GM21367 (cell line): ENCODE data around the gene TMEM222.
"Not testable (repeated sequence)": the region's sequence is repeated elsewhere in the genome, so short reads cannot be mapped to it uniquely, and the experiment has no call there.

ENCODE experiments used
- ATAC-seq: cut with Tn5 transposase; IDR thresholded peaks from one replicate; pipeline ENCODE4 v1.9.1; 2021; ENCODE audit not compliant: unreplicated experiment

TMEM222 gene, protein sequence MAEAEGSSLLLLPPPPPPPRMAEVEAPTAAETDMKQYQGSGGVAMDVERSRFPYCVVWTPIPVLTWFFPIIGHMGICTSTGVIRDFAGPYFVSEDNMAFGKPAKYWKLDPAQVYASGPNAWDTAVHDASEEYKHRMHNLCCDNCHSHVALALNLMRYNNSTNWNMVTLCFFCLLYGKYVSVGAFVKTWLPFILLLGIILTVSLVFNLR

DNA sequence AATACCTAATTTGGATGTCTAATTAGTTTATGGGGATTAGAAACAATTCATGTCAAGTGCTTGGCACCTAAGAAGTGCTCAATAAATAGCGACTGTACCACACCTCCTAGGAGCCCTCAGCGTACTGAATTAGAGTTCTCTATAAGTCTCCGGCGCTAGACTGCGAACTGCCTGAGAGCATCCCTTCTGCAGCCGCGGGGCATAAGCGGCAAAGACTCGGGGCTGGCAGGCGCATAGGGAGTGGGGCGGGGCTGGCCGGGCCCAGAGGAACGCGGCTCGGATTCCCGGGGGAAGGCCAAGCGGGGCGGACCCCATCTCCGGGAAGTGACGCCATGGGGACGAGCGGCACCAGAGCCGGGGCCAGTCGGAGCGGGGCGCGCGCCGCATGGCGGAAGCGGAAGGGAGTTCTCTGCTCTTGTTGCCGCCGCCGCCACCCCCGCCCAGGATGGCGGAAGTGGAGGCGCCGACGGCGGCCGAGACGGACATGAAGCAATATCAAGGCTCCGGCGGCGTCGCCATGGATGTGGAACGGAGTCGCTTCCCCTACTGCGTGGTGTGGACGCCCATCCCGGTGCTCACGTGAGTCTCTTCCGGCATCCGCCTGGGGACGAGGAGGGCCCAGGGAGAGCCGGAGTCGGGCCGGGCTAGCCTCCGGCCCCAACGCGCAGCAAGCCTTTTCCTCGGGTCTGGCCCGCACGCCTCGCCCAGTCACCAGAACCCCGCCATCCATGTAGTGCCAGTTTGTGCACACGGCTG lies at the start of gene TMEM222:
Gene TMEM222, plus strand, starts transcription at position 351 of the 756 bp plus-strand sequence. Its CDS starts 35 bp downstream, at position 386.
- peak; percentile 81 for ATAC-seq

DNA sequence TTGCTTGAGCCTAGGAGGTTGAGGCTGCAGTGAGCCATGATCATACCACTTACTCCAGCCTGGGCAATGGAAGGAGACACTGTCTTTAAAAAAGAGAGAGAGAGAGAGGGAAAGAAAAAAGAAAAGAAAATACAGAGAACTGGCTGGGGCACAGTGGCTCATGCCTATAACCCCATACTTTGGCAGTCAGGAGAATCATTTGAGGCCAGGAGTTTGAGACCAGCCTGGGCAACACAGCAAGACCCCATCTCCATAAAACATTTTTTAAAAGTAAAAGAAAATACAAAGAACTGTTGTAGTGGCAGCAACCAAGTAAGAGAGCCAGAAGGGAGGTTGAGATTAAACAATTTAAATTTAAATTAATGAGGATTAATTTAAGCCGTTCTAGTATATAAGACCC lies 47.8 kb upstream of the TMEM222 start:
- no peak for ATAC-seq

DNA sequence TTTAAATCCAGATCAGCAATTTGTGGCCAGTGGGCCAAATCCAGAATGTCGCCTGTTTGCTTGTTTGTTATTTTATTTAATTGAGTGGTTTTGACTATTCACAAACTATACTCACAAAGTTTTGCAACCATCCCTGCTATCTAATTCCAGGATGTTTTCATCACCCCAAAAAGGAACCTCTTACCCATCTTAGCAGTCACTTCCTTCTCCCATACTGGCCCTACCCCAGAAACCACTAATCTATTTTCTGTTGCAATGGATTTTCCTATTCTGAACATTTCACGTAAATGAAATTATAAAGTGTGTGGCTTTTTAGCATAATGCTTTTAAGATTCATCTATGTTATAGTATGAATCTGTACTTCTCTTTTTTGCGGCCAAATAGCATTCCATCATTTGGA lies 46.3 kb upstream of the TMEM222 start:
- ATAC-seq: no peak

DNA sequence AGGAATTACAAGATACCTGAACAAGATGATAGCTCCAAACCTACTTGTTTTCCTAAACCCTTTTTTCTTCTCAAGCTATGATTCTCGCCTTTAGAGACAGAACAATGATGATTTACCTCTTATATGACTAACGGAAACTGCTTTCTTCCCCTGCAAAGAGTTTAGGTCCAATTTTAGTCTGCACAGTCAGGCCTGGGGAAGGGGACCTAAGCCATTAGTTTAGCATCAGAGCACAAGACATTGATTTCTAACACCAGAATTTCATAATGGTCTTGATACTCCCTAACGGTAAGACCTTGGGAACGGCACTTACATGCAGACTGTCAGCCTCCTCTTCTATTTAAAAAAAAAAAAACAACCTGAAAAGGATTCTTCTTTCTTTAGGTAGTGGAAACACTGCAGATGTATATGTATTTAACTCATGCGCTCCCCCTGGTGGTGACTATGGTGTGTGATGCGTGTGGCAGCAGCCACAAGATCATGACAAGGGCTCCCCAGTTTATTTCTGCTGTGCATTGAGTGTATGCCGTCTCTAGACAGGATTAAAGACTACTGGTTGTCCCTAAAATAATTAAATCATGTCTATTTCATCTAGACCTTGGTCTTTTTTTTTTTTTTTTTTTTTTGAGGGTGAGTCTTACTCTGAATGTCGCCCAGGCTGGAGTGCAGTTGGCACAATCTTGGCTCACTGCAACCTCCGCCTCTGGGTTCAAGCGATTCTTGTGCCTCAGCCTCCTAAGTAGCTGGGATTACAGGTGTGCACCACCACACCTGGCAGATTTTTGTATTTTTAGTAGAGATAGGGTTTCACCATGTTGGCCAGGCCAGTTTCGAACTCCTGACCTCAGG lies 37.3 kb upstream of the TMEM222 start:
- no peak for ATAC-seq

DNA sequence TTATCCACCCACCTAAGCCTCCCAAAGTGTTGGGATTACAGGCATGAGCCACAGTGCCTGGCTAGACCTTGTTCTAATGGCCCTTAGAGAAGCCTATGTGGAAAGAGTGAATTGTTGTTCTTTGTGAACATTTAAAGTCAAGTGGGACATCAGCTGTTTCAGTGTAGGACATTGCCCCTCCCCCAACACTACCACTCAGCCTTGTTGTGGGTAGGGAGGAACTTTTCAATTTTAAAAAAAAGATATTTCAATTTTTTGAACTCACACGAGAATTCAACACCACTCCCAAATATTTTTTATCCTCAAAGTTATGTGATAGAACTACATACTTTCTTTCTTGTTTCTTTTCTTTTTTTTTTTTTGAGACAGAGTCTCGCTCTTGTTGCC lies 36.7 kb upstream of the TMEM222 start:
- no peak for ATAC-seq

DNA sequence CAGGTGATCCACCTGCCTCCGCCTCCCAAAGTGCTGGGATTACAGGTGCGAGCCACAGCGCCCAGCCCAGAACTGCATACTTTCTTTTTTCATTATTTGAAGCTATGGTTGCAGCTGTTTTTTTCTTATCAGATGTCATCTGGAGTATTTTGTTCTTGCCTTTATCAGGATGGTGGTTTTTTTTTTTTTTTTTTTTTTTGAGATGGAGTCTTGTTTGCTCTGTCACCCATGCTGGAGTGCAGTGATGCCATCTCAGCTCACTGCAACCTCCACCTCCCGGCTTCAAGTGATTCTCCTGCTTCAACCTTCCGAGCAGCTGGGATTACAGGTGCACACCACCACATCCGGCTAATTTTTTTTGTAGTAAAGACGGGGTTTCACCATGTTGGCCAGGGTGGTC lies 36.1 kb upstream of the TMEM222 start:
- not testable (repeated sequence) for ATAC-seq

DNA sequence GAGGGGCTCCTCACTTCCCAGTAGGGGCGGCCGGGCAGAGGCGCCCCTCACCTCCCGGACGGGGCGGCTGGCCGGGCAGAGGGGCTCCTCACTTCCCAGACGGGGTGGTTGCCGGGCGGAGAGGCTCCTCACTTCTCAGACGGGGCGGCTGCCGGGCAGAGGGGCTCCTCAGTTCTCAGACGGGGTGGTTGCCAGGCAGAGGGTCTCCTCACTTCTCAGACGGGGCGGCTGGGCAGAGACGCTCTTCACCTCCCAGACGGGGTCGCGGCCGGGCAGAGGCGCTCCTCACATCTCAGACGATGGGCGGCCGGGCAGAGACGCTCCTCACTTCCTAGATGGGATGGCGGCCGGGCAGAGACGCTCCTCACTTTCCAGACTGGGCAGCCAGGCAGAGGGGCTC lies 32.8 kb upstream of the TMEM222 start:
- ATAC-seq: not testable (repeated sequence)

DNA sequence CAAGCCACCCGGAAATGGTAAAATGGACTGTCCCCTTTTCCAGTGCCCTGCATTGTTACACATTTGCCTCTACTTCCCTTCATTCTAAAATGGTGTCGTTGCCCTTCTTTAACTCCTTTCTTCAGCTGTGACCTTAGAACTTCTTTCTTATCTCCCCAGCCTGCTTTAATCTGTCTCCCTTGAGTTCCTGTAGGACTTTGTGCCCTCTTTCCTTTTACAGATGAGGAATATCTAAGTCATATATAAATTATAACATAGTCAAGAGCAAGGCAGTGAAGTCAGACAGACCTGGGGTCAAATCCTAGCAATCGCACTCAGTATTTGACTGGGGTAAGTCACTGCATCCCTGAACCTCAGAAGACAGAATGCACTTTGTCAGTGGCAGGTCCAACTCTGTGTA lies 31.4 kb upstream of the TMEM222 start:
- no peak for ATAC-seq

DNA sequence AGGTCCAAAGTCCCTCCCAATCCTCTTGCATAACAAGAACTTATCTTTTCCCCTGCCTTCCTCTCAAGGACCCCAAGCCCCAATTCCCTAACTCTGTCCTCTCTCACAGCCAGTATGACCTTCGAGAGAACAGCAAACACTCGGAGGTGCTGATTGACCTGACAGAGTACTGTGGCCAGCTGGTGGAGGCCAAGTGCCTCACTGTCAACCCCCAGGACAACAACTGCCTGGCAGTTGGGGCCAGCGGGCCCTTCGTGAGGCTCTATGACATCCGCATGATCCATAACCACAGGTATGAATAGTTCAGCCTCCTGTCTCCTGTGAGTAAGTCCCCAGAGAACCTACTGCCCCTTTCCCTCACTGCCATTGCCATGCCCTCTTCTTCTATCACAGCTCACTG lies 29.9 kb upstream of the TMEM222 start:
- no peak for ATAC-seq

DNA sequence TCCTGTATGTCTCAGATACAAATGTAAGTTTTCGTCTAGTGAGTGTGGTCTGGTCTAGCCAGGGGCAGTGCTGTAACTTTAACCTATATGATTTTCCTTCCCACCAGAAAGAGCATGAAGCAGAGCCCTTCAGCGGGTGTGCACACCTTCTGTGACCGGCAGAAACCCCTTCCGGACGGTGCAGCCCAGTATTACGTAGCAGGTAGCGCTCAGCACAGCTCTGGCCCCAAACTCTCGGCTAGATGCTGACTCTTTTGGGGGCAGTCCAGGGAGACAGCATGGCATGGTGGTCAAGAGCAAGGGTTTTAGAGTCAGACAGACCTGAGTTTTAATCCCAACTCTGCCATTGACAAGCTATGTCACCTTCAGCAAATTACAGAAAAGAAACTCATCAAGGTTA lies 28.0 kb upstream of the TMEM222 start:
- ATAC-seq: no peak

DNA sequence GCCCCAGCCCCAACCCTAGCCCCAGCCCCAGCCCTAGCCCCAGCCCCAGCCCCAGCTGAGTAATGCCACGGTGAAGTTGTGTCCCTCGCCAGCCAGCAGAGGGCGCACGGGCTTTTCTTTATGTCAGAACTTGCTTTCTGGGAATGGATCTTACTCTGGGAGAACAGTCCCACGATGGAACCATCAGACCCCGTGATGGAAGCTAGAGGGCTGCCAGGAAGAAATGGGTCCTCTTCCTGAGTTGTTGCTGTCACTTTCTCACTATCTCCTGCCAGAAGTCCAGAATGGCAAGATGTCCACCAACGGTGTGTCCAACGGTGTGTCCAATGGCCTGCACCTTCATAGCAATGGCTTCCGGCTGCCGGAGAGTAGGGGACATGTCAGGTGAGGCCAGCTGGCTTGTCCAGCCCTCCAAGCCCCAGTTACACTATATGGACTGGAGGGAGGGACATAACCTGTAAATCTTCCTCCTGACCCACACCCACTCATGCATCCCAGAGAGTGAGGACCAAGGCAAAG lies 25.1 kb upstream of the TMEM222 start:
- no peak for ATAC-seq

DNA sequence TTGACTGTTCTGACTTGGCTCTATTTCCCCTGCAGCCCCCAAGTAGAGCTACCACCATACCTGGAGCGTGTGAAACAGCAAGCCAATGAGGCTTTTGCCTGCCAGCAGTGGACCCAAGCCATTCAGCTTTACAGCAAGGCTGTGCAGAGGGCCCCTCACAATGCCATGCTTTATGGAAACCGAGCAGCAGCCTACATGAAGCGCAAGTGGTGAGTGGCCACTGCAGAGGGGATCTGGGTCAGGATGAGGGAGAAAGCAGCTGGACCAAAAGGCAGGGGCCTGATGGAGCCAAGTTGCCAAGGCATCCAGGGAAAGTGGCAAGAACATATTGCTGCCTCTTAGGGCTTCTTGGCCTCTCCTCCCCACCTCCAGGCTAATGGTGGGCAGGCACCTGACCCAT lies 24.1 kb upstream of the TMEM222 start:
- no peak for ATAC-seq

DNA sequence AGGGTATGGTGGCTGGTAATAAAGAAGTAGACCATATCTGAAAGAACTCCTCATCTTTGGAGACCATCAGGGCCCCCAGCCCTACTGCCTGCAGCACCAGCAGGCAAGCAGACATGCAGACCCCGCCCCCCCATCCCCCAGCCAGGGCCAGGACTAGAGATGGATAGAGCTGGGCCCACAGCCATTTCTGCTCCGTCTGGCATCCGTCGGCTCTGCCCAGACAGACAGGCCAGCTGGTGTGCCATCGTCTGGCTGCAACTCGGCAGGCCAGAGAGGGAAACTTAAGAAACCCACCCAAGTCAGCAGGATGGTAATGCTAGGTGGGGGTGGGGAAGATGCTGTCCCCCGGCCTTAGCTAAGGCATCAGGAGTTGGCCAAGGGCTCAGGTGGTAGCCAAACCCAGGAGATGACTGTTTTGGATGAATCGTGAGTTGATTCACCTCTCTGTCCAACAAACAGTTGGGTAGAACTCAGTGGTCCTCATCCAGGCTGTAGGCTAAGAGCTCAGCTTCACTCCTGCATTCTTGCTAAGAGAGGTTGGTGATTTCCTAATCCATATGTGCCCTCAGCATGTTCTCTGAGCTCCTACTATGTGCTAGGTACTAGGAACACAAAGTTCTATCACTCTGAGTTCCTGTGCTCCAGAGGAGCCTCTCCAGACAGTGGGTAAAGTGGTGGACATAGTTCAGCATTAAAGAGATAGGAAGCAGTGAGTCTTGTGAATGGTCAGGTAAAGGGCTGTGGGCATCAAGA lies 23.2 kb upstream of the TMEM222 start:
- no peak for ATAC-seq

DNA sequence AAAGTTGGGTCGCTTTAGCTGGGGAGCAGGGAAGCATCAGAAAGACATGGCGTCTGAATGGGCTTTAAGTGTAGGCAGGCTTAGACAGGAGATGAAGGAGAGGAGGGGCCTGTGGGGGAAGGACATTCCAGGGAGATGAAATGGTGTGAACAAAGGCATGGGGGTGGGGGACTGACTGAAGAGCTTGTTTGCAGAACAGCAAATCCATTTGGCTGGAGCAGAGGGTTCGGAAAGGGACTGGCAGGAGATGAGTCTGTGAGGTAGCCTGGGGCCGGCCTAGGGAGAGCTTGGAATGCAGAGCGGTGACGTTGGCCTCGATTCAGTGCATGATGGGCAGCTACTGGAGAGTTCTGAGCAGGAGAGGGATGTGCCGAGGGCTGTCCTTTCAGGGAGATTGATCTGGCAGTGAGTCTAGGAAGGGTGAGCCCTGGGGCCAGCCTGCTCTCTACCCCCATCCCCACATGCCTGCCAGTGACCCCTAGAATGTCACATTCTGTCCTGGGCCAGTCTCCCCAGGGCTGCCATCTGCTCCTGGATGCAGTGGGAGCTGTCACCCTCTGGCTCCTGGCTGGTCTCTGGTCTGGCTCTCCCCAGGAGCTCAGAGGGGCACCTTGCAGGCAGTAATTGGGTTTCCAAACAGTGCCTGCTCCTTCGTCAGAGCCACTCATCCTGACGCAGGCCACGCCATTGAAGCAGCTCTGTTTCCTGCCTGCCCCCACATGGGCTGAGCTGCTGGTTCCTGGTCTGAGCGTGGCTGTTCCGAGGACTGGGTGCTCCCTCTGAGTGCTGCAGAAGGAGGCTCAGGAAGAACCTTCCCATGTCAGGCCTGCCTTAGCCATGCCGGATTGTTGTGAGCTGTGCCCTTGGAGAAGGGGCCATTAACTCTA lies 22.3 kb upstream of the TMEM222 start:
- ATAC-seq: no peak

DNA sequence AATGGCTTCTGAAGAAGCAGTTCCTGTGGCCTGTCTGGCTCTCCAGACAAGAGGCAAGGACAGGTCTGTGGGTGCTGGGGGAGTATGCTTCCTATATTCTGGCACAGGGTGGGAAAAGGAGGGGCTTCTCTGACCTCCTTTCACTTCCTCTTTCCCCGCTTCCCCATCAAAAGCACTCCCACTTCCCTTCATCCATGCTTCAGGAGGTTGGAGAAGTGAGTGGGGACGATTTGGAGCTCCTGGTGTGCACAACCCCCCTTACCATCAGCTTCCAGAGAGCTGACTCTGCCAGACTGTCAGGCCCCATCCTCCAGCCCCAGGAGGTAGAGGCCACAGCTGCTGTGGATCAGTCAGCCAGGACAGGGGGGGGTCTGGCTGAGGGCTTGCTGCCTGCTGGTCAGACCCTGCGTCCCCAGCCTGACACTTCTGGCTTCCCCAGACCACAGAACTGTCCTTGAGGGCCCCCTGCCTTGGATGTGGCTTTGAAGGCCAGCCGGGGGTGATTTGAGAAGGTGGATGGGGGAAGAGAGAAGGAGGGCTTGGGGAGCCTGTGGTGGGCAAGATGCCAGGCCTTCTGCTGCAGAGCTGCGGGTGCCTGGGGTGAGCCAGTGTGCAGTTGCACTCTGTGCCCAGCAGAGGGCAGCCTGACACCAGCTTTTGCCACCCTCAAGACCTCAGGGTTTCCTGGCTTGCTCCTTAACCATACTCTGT lies 21.5 kb upstream of the TMEM222 start:
- ATAC-seq: no peak

DNA sequence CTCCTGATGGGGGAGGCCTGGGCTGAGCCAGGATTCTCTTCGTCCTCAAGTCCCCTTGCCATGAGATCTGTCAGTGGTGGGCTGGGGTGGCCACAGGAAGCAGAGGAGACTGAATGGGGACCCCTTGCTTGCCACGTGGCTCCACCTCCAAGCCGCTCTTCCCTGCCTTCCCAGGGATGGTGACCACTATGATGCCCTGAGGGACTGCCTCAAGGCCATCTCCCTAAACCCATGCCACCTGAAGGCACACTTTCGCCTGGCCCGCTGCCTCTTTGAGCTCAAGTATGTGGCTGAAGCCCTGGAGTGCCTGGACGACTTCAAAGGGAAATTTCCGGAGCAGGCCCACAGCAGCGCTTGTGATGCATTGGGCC lies 20.9 kb upstream of the TMEM222 start:
- no peak for ATAC-seq

DNA sequence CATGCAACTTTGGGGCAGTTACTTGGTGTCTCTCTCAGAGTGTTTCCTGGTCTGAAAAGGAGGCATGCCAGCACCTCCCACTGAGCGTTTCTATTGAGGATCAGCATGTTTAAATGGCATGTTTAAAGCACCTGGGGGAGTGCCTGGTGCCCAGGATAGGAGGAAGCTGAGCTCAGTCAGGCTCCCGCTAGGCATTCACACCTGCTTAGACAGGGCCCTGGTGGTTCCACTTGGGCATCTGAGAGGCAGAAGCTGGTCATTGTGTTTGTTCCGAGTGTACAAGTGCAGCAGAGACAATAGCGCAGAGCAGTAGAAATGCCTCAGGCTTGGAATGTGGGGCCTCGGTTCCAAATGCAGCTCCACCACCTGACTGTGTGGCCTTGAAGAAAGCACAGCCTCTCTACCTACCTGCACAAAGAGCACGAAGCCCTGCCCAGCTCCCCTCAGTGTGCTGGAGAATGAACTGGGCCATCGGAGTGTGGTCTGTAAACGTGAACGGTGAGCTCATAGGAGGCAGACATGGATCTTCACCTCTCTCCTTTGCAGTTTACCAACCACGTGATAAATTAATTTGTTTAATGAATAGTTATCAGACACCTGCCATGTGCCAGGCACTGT lies 20.3 kb upstream of the TMEM222 start:
- no peak for ATAC-seq

DNA sequence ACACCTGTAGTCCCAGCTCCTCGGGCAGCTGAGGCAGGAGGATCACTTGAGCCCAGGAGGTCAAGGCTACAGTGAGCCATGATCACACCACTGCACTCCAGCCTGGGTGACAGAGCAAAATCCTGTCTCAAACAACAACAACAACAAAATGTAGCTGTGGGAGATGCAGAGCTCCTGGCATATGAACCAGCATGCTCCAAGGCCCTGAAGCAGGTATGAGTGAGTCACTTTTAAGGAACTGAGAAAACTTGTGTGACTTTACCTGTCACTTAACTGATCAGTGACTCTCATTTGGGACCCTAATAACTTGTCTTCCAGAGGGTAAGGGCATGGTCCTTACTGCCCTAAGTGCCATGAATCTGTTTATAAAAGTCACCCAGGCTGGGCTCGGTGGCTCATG lies 19.4 kb upstream of the TMEM222 start:
- no peak for ATAC-seq

DNA sequence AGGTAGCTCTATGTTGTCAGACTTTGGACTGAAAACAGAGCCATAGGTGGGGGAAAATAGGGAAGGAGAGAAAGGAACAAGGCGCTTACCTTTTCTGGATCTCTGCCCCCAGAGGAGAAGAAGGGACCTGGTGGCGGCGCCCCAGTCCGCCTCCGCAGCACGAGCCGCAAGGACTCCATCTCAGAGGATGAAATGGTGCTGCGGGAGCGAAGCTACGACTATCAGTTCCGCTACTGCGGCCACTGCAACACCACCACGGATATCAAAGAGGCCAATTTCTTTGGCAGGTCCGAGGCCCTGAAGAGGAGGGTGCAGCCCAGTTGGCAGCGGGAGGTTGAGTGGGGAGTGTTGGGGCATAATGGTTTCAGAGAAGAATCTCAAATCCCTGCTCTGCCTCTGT lies 18.5 kb upstream of the TMEM222 start:
- no peak for ATAC-seq
